GM21786 (cell line): ENCODE results near the gene CASS4.
A peak's percentile ranks its signal among the peaks of the same experiment; 100 is the strongest.
"Not testable (repeated sequence)": the region's sequence is repeated elsewhere in the genome, so short reads cannot be mapped to it uniquely, and the experiment has no call there.

Experiments used
- ATAC-seq: cut with Tn5 transposase; IDR thresholded peaks from one replicate; pipeline ENCODE4 v1.9.1; 2021; ENCODE audit not compliant: unreplicated experiment

CASS4 gene

DNA sequence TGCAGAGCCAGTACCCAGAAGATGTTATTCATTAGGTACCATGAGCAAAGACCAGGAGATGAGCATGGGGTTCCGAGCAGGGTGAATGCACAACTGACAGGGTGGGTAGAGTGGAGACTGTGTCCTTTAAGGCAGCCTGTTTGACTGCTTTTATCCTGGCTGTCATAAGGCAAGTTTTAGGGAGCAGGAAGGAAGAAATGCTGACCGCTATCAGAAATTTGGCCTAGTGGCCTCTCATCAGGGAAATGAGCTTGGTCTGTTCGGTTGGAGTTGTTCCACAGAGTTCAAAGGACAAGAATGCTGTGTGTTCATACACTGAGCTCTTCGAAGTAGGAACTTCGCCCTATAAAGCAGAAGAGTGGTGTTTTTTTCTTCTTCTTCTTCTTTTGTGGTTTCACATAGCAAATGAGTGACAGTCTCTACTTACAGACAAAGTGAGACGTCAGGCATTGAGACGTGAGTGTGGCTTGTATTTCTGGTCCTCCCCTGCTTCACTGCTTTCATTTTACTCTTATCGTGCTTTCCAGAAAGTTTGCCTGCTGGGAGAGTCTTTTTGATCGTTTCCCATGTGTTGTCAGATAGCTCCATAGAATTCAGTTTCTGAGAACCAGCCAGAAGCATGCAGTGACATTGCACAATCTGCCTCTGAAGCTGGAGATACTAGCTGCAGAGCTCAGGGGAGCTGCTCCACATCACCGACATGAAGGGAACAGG is at the start of gene CASS4:
Gene CASS4 (plus strand): TSS at position 502 of the 714 bp plus-strand sequence. CDS start 199 bp downstream, at position 701.
- ATAC-seq: no peak

DNA sequence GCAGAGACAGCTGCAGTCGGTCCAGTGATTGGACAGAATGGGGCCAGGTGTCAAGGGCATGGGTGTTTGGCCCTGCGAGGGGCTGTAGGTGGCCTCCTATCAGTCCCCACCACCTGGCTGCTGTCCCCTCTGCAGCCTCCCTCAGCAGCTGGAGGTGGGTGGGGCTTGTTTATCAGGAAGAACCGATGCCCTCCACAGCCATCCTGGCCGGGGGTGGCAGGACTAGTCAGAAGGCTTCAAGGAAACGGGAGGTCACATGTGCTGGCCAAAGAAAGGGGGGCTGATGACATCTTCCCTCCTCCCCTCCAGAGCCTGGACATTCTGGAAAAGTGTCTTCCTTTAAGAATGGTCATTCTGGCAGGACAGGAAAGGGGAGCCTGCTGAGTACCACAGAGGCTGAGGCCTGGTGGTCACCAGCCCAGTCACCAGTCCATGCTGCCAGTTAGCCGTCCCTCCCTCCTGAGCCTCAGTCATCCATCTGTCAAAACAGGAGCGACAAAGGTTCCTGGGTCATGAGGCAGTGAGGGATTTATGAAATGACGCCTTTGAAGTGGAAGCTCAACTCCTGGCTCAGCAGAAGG is 49.1 kb upstream of the CASS4 start:
- ATAC-seq: no peak

- no peak for ATAC-seq
Measured at GRCh38 chr20:56363491-56363890, 48.6 kb upstream of the CASS4 start.

- no peak for ATAC-seq
Measured at GRCh38 chr20:56368351-56369134, 43.5 kb upstream of the CASS4 start.

DNA sequence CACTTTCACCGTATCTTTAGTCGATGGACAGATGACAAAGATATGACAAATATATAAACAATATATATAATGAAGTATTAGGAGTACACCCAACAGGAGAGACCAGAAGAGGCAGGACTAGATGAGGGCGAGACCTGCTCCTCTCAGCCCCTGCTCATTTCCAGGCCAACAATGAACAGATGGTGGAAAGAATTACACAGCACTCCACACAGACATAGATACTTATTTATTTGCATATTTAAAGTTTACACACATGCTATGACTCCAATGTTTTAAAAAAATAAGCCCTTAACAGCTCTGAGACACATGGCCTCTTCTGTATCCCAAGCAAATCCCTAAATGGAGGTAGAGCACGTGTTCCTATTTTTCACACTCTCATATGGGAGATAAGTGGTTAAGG is 42.9 kb upstream of the CASS4 start:
- ATAC-seq: no peak

DNA sequence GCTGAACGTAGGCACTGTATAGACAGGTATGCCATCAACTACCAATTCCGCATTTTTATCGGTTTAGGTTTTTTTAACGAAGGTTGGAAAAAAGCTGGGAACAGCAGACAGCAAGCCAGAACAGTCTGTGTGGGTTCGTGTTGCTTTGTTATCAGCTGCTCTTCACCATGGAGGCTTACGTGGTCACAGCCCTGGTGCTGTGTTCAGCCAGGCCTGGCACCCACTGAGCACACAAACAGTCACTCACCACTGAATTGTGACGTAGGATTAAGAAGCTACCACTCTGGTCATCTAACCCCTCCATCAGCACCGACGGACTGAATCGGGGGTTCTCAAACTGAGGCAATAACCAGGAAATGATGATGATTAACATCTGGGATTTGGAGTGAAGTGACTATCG is 40.1 kb upstream of the CASS4 start:
- ATAC-seq: no peak

GRCh38 chr20:56372850-56373249 is 39.2 kb upstream of the CASS4 start:
- ATAC-seq: no peak

GRCh38 chr20:56373942-56374341 is 38.1 kb upstream of the CASS4 start:
- ATAC-seq: no peak

DNA sequence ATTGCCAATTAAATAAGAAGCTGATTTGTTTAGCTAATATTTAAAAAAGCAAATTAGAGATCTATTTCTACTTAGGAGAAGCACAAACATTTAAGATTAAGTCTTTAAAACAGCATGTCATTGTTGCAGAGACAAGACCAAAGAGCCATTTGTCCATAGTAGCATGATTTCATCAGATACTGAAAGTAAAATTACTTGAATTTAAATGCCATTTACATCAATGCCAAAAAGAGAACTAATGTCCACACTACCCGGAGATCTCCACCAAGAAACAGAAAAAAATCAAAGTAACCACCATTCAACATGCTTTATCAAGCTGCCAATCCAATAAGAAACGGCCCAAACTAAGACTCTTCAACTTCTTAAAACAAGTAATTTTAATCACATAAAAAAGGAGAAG is 35.7 kb upstream of the CASS4 start:
- no peak for ATAC-seq

GRCh38 chr20:56378386-56378785 is 33.7 kb upstream of the CASS4 start:
- no peak for ATAC-seq

DNA sequence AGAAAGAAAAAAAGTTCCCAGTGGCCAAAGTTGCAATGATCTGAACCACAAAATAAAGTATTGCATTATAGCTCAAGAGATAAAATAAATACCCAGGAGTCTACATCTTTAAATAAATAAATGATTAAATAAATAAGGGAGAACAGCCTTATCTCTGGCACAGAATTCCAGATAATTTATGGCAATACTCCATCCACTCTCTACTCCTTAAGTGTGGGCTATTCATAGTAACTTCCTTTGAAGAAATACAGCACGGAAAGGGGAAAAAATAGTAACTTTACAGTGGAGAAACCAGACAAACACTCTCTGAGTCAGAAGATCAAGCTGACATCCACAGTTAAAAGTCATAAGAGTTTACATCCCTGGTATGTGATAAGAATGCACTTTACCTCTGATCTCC is 31.7 kb upstream of the CASS4 start:
- ATAC-seq: no peak

GRCh38 chr20:56381501-56381900 is 30.6 kb upstream of the CASS4 start:
- ATAC-seq: no peak

- no peak for ATAC-seq
Measured at GRCh38 chr20:56382696-56383095, 29.4 kb upstream of the CASS4 start.

DNA sequence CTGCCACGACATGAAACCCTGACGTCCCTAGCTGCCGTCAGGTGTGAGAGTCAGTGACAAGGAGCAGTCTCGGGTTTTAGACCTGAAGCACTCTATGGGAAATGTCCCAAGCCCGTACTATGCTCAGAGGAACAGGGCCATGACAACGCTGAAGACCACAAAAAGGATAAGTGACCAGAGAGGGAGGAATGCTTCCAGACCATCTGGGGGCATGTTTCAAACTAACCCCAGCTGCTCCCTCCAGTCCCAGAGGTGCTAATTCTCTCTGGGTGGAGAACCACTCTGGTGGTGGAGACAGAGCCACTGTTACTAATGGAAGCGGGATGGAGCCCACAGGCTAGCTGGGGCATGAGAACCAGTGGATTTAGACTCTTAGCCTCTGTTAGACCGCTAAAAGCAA is 28.7 kb upstream of the CASS4 start:
- ATAC-seq: no peak

DNA sequence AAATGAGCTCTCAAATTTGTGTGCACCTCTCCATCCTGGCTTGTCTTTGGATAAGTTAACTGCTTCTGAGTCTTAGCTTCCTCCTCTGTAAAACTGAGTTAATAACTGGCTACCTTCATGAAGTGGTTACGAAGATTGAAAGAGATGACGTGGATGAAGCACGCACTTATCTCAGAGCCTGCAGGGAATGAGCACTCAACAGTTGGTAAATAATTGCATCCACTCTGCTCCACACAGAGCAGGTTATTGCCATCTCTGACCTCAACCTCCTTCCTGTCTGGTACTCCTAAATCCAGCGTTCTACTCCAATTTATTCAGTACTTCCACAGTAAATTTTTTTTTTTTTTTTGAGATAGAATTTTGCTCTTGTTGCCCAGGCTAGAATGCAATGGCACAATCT is 26.9 kb upstream of the CASS4 start:
- ATAC-seq: no peak

- no peak for ATAC-seq
Measured at GRCh38 chr20:56386219-56386618, 25.8 kb upstream of the CASS4 start.

- ATAC-seq: no peak
Measured at GRCh38 chr20:56388882-56389281, 23.2 kb upstream of the CASS4 start.

GRCh38 chr20:56389807-56390206 is 22.3 kb upstream of the CASS4 start:
- no peak for ATAC-seq

GRCh38 chr20:56390396-56390795 is 21.7 kb upstream of the CASS4 start:
- not testable (repeated sequence) for ATAC-seq

- no peak for ATAC-seq
Measured at GRCh38 chr20:56391037-56391436, 21.0 kb upstream of the CASS4 start.

DNA sequence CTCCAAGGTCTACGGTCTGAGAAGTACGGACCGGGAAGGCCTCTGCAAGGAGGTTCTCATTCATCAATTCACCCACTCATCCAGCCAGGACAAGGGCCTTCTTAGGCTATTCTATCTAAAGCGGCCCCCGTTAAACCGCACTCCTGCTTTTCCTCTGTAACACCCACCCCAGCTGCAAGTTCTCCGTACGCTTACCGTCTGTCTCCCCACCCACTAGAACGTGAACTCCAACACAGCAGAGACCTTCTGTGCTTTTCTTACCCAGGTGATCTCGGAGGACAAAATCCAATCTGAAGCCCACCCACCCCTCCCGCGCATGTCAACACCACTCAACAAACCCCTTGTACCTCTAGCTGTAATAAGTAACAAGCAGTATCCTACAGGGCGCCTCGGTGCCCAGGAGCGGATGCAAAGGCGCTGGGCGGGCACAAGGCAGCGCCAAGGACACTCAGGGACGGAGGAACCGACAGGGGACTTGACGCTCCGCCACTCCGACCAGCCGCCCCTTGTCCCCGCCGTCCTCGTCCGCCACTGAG is 20.4 kb upstream of the CASS4 start:
- ATAC-seq: peak; percentile 25
